Measurements from ENCODE around the gene NID2.

GRCh38 chr14:52117111-52117832 is 48.4 kb upstream of the NID2 start:
- TF ChIP-seq ZNF274 (IDR thresholded peaks at IDR 0.05; ENCODE audit: low read depth, low read length) = no peak
- no peak for TF ChIP-seq YY1 (IDR thresholded peaks at IDR 0.05; ENCODE audit: insufficient read depth, insufficient read length)
